WTC11 (cell line): ENCODE data around the gene ZC3H8.

Source experiments
- ATF3 ChIP-seq: sonication (generic); formaldehyde crosslinking; conservative IDR thresholded peaks from 2 replicates; pipeline ENCODE4 v1.8.1; 2022; ENCODE audit warnings: mild to moderate bottlenecking, missing genetic modification reagents
- CTCF ChIP-seq: fragments of 200-600 bp; IDR thresholded peaks from 2 replicates; pipeline ENCODE4 v1.8.0; 2022; ENCODE audit warnings: antibody characterized with exemption
- ETV6 ChIP-seq: sonication (generic); formaldehyde crosslinking; IDR thresholded peaks from 2 replicates; pipeline ENCODE4 v1.8.1; 2022; ENCODE audit warnings: mild to moderate bottlenecking, missing genetic modification reagents
- HMGXB4 ChIP-seq: sonication (generic); formaldehyde crosslinking; IDR thresholded peaks from 2 replicates; pipeline ENCODE4 v1.8.1; 2023; ENCODE audit warnings: mild to moderate bottlenecking, moderate library complexity, missing genetic modification reagents
- MLX ChIP-seq: sonication (generic); formaldehyde crosslinking; IDR thresholded peaks from 2 replicates; pipeline ENCODE4 v1.8.1; 2023; ENCODE audit warnings: mild to moderate bottlenecking, missing genetic modification reagents, moderate library complexity
- NFE2L1 ChIP-seq: sonication (generic); formaldehyde crosslinking; IDR thresholded peaks from 2 replicates; pipeline ENCODE4 v1.8.1; 2023; ENCODE audit warnings: missing genetic modification reagents
- TCF7 ChIP-seq: sonication (generic); formaldehyde crosslinking; IDR thresholded peaks from 2 replicates; pipeline ENCODE4 v1.8.0; 2022; ENCODE audit warnings: mild to moderate bottlenecking, low read depth, missing genetic modification reagents, moderate library complexity
- TEAD1 ChIP-seq: sonication (generic); formaldehyde crosslinking; IDR thresholded peaks from 2 replicates; pipeline ENCODE4 v1.8.0; 2022; ENCODE audit warnings: mild to moderate bottlenecking, missing genetic modification reagents
- USF2 ChIP-seq: sonication (generic); formaldehyde crosslinking; IDR thresholded peaks from 2 replicates; pipeline ENCODE4 v1.8.1; 2023; ENCODE audit warnings: mild to moderate bottlenecking, missing genetic modification reagents, moderate library complexity
- ZBTB43 ChIP-seq: sonication (generic); formaldehyde crosslinking; IDR thresholded peaks from 2 replicates; pipeline ENCODE4 v1.8.1; 2023; ENCODE audit warnings: mild to moderate bottlenecking, missing genetic modification reagents

GRCh38 chr2:112194482-112194881, 60.4 kb downstream of the ZC3H8 start:
- TF ChIP-seq CTCF (no peak), ZBTB43 (CRISPR knock-in tag) (no peak), NFE2L1 (CRISPR knock-in tag) (no peak), TEAD1 (CRISPR knock-in tag) (no peak), MLX (CRISPR knock-in tag) (no peak), HMGXB4 (CRISPR knock-in tag) (no peak), ETV6 (CRISPR knock-in tag) (no peak), ATF3 (CRISPR knock-in tag) (no peak), TCF7 (no peak), USF2 (CRISPR knock-in tag) (no peak)
